Brain microvascular endothelial cell (primary cell): ENCODE measurements around the gene MT1G.

ENCODE experiments used
- DNase-seq: peaks from one replicate; pipeline ENCODE4 v3.0.0-alpha.2; 2020
- H3K27ac ChIP-seq: fragments of 250-450 bp; sonication (Bioruptor Pico); 2 replicates; pipeline ENCODE4 v1.5.1; 2020; ENCODE audit warnings: mild to moderate bottlenecking, moderate library complexity
- H3K27me3 ChIP-seq: fragments of 250-450 bp; sonication (Bioruptor Pico); replicated peaks from 2 replicates; pipeline ENCODE4 v1.5.1; 2020; ENCODE audit warnings: mild to moderate bottlenecking
- H3K36me3 ChIP-seq: fragments of 250-450 bp; sonication (Bioruptor Pico); replicated peaks from 2 replicates; pipeline ENCODE4 v1.5.1; 2020; ENCODE audit warnings: mild to moderate bottlenecking
- H3K4me3 ChIP-seq: 2 replicates; pipeline ENCODE4 v1.5.1; 2011; ENCODE audit warnings: low read depth, mild to moderate bottlenecking, control low read depth, low read length, moderate library complexity
- CTCF ChIP-seq: IDR thresholded peaks from 2 replicates; pipeline ENCODE4 v1.5.1; 2011; ENCODE audit warnings: low read depth, mild to moderate bottlenecking, moderate library complexity, low read length, control low read depth, inconsistent platforms; ENCODE audit errors: missing control alignments
- in situ Hi-C: cut with HindIII; loops from 2 replicates; pipeline ENCODE4 v1.10.0; 2017; ENCODE audit warnings: low sequenced_read_pairs, low pct_ligation_motif_present

The MT1G gene

GRCh38 chr16:56645311-56645710 is 22.6 kb downstream of the MT1G start:
- Histone ChIP-seq H3K4me3 (no peak overlapping the region), H3K27me3 (peaks cover 21% of the 10 kb centered on the region), H3K27ac (no peak overlapping the region), H3K36me3 (no peaks in the 10 kb centered on the region)
- no peak for DNase-seq
- in situ Hi-C loops, result no loop called here
- TF ChIP-seq CTCF, result no peak

GRCh38 chr16:56643833-56644232 is 24.0 kb downstream of the MT1G start:
- no peak for TF ChIP-seq CTCF
- in situ Hi-C loops, result no loop called here
- no peak for DNase-seq
- Histone ChIP-seq H3K27me3 (peaks cover 21% of the 10 kb centered on the region), H3K4me3 (no peak overlapping the region), H3K36me3 (no peaks in the 10 kb centered on the region), H3K27ac (no peak overlapping the region)

- no peaks in the 10 kb centered on the region for H3K36me3 ChIP-seq
- peak; percentile 42 for TF ChIP-seq CTCF
- peaks cover 18% of the 10 kb centered on the region for H3K27me3 ChIP-seq
- in situ Hi-C loops, result no loop called here
- peak overlapping the region; percentile 35 for H3K4me3 ChIP-seq
- DNase-seq, result no peak
- no peak overlapping the region for H3K27ac ChIP-seq
Measured at GRCh38 chr16:56643080-56643778, 24.6 kb downstream of the MT1G start.

- in situ Hi-C loops, result no loop called here
- no peak for TF ChIP-seq CTCF
- no peak overlapping the region for H3K4me3 ChIP-seq
- no peak for DNase-seq
- peaks cover 14% of the 10 kb centered on the region for H3K27me3 ChIP-seq
- no peaks in the 10 kb centered on the region for H3K36me3 ChIP-seq
- no peak overlapping the region for H3K27ac ChIP-seq
Measured at GRCh38 chr16:56641166-56641565, 26.7 kb downstream of the MT1G start.

GRCh38 chr16:56640076-56640475 is 27.8 kb downstream of the MT1G start:
- H3K27me3 ChIP-seq, result peaks cover 25% of the 10 kb centered on the region
- no peak for DNase-seq
- H3K36me3 ChIP-seq, result no peaks in the 10 kb centered on the region
- no peak for TF ChIP-seq CTCF
- in situ Hi-C loops, result no loop called here
- H3K27ac ChIP-seq, result no peak overlapping the region
- no peak overlapping the region for H3K4me3 ChIP-seq

- no peak for DNase-seq
- Histone ChIP-seq H3K4me3 (no peak overlapping the region), H3K27ac (no peak overlapping the region), H3K36me3 (no peaks in the 10 kb centered on the region), H3K27me3 (peaks cover 34% of the 10 kb centered on the region)
- in situ Hi-C loops, result no loop called here
- TF ChIP-seq CTCF, result no peak
Measured at GRCh38 chr16:56639045-56639444, 28.8 kb downstream of the MT1G start.
